Occipital lobe (tissue), 2 donors: Measurements from ENCODE around the gene STX2. TPM values are rescaled to one million over a fixed set of nuclear protein-coding genes. Genes with fewer than 3 reads are reported as not detected.
"Not testable (repeated sequence)": the region's sequence is repeated elsewhere in the genome, so short reads cannot be mapped to it uniquely, and the experiment has no call there.

Experiments used
- DNase-seq: peaks from one replicate; lab custom pipeline; 2025; lab: John Stamatoyannopoulos, UW
- total RNA-seq: library from RNA; depleted of rRNA; stranded (reverse); fragments of >200 nt; gene quantifications from one replicate; pipeline ENCODE4 v1.2.3, GENCODE V29; 2014

The STX2 gene
- total RNA-seq, 1 donor from 2014 or later: 27.3 TPM

DNA sequence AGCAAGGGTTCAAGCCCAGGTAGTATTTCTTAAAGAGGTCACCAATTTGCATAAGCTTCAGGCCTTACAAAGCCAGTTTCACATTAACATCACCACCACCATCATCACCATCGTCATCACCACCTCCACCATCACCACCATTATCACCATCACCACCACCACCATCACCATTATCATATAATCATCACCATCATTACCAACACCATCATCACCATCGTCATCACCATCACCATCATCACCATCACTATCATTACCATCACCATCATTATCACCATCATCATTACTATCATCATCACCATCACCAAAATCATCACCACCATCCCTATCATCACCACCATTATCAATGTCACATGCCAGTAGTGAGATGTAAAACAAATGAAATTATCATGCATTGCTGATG lies 72.6 kb downstream of the STX2 start:
- DNase-seq: no peak

GRCh38 chr12:130765186-130765659 lies 73.8 kb downstream of the STX2 start:
- DNase-seq: no peak

DNA sequence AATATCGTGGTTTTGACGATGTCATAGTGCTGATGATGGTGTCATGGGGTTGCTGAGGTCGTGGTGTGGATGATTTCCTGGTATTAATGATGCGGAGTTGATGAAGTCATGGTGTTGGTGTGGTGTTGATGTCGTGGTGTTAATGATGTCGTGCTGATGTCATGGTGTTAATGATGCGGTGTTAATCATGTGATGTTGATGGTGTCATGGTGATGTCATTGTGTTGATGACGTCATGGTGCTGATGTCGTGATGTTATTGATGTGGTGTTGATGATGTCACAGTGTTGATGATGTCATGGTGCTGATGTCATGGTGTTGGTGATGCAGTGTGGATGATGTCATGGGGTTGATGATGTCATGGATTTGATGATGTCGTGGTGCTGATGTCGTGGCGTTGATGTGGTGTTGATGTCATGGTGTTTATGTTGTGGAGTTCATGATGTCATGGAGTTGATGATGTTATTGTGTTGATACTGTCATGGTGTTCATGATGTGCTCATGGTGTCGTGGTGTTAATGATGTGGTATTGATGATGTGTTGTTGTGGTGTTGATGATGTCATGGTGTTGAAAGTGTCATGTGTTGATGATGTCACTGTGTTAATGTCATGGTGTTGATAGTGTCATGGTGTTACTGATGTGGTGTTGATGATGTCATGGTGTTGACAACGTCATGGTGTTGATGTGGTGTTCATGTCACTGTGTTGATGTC lies 74.4 kb downstream of the STX2 start:
- DNase-seq: no peak

DNA sequence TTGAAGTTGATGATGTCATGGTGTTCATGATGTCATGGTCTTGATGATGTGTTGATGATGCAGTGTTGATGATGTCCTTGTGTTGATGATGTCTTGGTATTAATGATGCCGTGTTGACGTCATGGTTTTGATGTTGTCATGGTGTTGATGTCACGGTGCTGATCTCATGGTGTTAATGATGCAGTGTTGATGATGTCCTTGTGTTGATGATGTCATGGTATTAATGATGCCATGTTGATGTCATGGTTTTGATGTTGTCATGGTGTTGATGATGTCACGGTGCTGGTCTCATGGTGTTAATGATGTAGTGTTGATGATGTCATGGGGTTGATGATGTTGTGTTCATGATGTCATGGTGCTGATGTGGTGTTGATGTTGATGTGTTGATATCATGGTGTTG lies 75.0 kb downstream of the STX2 start:
- DNase-seq: no peak

- no peak for DNase-seq
Measured at GRCh38 chr12:130762319-130762675, 76.8 kb downstream of the STX2 start.

DNA sequence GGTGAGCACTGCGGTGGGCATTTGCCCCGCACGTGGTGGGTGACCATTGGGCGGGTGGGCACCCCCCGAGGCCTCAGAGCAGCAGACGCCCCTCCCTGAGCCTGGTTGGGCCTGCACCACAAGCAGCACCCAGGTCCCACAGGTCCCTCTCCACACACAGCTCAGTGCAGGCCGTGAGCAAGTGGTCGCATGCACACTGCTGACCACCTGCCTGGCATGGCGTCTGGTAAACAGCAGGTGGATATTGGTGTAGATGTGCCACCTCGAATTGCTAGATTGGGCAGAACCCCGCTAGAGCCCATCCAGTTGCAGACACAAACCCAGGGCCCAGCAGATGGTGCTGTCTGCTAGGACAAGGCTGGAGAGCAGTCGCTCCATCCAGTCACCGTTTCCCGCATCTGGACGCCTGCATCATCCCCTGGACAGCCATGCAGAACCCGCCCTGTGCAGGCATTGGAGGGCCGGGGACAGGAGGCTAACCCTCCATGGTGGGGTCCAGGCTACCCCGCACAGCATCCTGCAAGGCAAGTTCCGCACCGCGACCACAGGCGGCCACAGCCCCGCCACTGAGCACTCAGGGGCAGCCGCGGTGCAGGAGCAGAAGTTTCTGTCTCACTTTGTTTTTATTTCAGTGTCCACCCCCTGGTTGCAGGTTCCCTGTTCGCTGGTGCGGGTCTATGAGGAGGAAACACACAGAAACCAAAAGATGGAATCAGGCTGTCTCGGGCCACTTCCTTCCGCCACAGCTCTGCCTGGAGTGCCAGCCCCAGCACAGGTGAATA lies 77.3 kb downstream of the STX2 start:
- DNase-seq: peak; percentile 54

DNA sequence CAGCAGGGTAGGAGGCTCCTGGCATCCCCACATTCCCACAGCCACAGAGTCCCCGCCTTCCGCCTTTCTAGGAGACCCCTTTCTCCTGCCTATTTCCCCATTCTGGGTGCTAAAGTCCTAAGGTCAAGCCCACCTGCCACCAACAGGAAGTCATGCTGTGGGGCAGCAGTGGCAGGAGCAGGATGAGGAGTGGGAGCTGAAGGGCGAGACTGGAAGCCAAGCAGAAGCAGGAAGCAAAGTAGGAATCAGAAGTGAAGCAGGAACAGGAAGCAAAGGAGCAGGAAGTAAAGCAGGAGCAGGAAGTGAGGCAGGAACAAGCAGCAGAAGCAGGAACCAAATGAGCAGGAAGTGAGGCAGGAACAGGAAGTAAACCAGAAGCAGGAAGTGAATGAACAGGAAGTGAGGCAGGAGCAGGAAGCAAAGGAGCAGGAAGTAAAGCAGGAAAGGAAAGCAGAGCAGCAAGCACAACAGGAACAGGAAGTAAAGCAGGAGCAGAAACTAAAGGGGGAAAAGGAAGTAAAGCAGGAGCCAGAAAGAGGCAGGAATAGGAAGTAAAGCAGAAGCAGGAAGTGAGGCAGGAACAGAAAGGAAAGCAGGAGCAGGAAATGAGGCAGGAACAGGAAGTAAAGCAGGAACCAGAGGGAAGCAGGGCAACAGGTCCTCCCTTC lies 84.7 kb downstream of the STX2 start:
- DNase-seq: no peak

DNA sequence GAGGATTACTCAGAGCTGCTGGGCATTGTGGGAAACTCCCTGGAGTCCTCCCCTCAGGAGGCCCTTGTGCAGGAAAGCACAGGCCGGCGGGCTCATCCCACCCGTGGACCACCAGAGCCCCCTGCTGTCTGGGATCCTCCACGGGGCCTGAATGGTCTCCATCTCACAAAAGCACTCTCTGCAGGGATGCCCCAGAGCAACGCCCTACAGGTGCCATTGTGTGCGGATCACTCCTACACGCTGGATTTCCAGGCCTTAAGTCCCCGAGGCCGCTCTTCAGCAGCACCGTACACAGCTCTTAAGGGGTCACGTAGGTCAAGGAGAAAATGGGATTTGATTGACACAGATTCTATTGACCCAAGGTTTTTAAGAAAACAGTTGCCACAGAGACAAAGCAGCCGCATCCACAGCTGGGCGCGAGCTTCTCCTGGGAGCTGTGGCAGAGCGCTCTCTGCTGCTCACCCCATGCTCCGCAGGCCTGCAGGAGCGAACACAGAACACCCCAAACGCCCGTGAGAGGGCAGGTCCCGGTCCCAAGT lies 86.3 kb downstream of the STX2 start:
- no peak for DNase-seq

- DNase-seq: not testable (repeated sequence)
Measured at GRCh38 chr12:130752037-130752436, 87.0 kb downstream of the STX2 start.

DNA sequence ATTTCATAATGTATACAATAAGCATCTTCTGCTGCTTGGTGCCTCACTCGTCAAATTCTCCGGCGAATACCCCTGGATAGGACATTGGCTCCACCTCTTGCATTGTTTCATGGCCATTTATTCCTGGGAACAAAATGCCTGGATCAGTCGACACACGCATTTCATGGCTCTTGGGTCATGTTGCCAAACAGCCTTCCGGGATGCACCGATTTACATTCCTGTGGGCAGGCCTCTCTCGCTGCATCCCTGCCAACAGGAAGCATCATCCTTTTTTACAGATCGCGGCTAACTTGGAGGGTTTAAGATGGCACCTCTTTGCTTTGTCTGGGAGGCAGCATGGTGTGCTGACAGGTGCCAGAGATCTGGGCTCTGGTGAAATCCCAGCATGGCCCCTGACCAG lies 90.3 kb downstream of the STX2 start:
- DNase-seq: peak; percentile 6

GRCh38 chr12:130747867-130748740 lies 90.9 kb downstream of the STX2 start:
- DNase-seq: peak; percentile 73

- no peak for DNase-seq
Measured at GRCh38 chr12:130746546-130746945, 92.5 kb downstream of the STX2 start.

DNA sequence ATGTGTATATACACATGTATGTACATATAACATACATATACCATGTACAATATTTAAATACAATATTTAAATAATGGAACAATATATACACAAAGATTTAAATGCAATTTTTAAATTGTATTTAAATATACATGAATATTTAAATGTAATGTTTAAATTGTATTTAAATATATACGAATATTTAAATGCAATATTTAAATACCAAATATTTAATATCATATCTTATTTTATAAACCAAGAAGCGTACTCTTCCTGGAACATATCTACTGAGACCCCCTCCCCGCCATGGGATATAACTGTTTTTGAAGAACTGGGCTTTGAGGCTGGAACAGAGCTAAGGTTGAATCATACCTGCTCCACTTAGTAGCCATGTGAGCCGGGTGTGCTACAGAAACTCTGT lies 93.1 kb downstream of the STX2 start:
- DNase-seq: no peak

DNA sequence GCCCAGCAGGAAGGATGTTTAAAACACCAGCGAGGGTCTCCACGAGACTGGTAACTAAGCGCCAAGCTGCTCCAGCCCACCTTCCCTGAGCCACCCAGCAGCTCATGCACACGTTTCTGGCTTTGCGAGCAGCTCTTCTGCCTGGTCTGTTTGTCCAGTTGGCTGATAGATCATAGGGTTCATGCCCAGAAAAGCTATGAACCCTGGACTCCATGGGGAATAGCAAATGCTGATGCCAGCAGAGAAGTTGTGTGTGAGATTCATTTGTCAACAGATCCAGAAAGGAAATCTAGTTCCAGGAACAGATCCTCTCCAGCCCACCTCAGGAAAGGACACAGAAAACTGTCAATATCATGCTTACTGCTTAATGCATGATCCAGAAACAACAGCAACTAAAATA lies 94.8 kb downstream of the STX2 start:
- no peak for DNase-seq

GRCh38 chr12:130743606-130744005 lies 95.4 kb downstream of the STX2 start:
- DNase-seq: no peak

DNA sequence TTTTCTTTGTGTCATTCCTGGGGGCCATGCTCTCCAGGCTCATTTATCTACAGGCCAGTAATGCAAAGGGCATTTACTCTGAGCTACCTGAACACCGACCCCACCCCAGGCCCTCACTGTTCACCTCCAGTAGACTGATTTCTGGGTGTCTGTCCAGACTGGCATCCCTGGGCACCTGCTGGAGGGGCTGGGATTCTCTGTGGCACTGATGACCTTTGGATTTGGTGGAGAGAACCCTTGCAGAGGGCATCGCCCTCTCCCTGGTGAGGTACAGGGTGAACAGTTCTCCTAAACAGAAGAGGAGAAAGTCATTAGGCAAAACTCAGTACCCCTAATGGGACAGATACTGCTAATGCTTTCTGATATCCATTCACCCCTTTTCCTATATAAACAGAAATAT lies 95.9 kb downstream of the STX2 start:
- no peak for DNase-seq

DNA sequence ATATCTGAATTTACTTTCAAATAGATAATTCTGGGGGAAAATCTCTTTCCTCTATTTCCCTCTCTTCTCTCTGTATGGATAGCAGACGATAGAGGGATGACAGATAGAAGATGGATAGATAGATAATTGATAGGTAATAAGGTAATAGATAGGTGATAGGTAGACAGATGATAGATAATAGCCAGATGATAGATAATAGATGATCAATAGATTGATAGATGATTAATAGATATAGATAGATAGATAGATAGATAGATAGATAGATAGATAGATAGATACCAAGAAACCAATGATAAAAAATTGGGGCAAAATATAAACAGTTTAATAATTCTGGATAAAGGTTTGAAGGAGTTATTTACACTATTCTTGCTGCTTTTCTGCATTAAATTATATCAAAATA lies 96.3 kb downstream of the STX2 start:
- DNase-seq: no peak

- no peak for DNase-seq
Measured at GRCh38 chr12:130742112-130742511, 96.9 kb downstream of the STX2 start.
